ACHN (cell line): Measurements from ENCODE around the gene PBX2.
"Not testable (repeated sequence)": the region's sequence is repeated elsewhere in the genome, so short reads cannot be mapped to it uniquely, and the experiment has no call there.

Experiments used
- DNase-seq: peaks from one replicate; pipeline ENCODE4 v3.0.0-alpha.2; 2015
- in situ Hi-C: cut with HindIII; loops from 2 replicates; pipeline ENCODE4 v1.10.0; 2017; ENCODE audit warnings: low sequenced_read_pairs, low pct_ligation_motif_present, low pct_unique_long_range_greater_than_20kb

Gene PBX2

GRCh38 chr6:32154514-32155161 is 35.4 kb downstream of the PBX2 start:
- peak; percentile 70 for DNase-seq
- in situ Hi-C loops = no loop called here

GRCh38 chr6:32153564-32154513 is 36.2 kb downstream of the PBX2 start, which contains the start of gene PPT2:
Gene PPT2 (plus strand): TSS chr6:32154141. CDS start chr6:32154595, 454 bp downstream.
- in situ Hi-C loops = no loop called here
- DNase-seq = peak; percentile 84

DNA sequence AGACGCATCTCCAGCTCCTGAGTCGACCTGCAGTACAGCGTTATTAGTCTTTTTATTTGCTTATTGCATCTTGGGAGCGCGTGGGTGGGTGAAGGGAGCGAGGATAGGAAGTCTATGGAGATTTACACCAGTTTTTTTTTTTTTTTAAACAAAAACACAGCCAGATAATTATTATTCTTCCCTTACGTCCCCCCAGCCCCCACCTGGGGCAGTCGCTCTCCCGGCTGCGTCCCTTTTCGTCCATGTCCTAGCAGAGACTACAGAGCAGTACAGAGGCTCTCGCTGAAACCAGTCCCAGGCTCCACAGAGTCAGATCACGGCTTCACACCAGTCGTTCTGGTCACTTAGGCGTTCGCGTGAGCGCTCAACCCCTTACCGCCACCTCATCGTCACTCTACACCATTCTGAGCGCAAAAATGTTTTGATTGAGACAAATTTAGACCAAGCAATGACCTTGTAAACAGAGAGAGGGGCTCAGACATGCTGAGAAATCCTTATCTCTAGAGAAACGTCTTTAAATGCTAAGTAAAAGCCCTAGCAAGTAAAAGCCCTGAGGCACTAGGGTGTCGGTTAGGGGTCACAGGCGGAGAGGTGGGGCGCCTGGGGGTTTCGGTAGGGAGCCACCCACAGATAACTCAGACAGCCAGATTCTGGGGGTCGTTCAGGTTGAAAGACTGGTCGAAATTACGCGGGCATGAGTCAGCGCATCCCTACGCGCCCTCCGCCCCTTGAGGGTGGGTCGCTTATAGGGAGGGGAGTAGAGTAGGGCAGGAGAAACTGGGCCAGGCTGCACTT is 37.0 kb downstream of the PBX2 start:
- in situ Hi-C loops = no loop called here
- DNase-seq = peak; percentile 49

DNA sequence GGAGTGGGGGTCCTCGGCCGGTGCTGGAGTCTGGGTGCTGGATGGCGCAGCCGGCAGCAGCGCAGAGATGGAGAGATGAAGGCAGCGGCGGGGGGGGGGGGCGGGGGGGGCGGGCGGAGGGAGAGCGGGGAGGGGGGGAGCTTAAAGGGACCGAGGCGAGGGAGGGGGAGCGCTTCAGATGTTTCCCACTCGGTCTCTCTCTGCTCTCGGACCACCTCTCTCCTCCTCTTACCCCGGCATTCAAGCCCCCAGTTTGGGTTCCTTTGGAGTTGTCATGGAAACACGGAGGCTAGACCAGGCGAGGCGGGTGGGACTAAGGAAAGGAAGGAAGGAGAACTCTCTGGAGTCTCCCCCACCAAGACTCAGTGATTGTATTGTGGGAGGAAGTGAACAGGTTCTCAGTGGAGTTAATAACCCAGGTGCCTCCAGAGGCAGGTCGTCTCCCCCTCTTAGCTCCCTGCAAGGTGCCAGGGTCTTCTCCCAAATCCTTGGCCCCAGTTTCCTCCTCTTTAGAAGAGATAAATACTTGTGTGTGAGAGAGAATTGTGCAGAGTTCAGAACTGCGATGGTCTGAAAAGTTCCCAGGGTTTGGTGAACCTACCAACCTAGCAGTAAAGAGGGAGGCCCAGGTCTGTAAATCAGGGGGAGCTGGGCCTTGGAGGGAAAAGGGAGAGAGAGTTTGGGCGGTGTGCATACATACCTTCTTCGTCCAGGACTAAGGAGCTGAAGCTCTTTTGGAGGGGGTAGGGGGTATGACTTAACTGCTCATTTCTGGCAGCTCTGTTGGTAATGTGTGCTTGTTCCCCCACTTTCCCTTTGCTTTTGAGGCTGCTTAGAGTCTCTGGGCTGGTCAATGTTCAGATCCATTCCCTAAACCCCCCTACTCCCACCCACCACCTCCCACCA is 37.9 kb downstream of the PBX2 start, which contains the start of gene PRRT1:
PRRT1 (minus strand) TSS at position 77 of the 906 bp plus-strand sequence. CDS start 112 bp downstream, outside the sequence.
- in situ Hi-C loops = no loop called here
- DNase-seq = no peak

DNA sequence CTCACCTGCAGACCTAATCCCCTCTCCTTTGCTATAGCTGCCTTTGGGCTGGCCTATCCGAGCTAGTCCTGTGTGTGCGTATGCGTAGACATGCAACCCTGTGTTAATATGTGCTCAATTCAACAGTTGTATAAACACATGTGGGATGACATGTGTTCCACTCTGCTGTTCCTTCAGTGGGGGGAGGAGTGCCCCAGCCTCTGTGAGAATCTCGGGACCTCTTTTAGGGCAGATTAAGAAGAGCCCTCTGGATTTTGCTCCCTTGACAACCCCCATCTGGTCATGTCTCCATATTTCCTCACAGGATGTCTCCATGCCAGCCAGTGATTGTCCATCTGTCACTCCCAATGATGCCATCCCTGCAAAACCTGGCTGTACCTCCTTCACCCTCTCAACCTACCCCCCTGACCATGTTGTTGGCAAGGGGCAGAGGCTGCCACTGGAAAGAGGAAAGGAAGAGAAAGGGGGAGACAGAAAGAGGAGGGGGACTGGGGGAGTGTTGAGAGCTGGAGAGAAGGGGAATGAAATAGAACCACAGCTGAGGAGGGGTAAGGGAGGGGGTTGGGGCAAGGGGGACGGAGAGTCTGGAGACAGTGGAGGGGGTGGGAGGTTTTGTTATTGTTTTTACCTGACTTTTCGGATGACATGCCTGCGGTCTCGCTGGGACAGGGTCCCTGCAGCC is 38.7 kb downstream of the PBX2 start:
- in situ Hi-C loops = no loop called here
- no peak for DNase-seq

GRCh38 chr6:32149932-32150870 is 39.8 kb downstream of the PBX2 start:
- DNase-seq = no peak
- in situ Hi-C loops = no loop called here

DNA sequence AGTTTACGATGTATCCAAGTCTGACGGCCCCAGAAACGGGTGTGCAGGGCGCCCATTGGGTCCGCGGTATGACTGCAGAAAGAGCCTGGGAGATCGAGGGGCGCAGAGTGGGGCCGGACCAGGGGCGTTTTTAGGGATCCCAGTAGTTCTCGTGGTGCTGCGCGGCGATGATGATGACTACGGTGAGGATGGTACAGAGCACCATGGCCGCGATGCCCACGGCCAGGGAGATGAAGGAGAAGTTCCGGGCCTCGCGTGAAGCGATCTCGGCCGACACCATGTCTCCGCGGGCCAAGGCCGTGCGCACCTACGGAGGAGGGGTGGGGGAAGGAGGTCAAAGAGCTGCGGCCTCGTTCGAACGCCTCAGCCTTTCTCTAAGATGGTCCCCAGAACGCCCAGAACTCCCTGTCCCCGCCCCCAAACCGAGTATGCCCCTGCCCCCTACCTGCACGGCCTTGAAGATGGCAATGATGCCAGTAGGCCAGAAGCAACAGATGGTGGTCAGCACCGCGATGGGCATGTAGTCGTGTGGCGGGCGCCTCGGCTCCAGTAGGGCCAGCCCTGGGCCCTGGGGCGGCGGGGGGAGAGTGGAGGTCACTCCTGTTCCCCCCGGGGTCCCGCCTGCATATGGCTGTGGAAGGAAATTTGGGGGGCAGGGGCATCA is 40.8 kb downstream of the PBX2 start:
- in situ Hi-C loops = no loop called here
- no peak for DNase-seq

GRCh38 chr6:32148289-32149091 is 41.5 kb downstream of the PBX2 start:
- DNase-seq = no peak
- in situ Hi-C loops = no loop called here

- no peak for DNase-seq
- in situ Hi-C loops = no loop called here
Measured at GRCh38 chr6:32147401-32148132, 42.4 kb downstream of the PBX2 start.

DNA sequence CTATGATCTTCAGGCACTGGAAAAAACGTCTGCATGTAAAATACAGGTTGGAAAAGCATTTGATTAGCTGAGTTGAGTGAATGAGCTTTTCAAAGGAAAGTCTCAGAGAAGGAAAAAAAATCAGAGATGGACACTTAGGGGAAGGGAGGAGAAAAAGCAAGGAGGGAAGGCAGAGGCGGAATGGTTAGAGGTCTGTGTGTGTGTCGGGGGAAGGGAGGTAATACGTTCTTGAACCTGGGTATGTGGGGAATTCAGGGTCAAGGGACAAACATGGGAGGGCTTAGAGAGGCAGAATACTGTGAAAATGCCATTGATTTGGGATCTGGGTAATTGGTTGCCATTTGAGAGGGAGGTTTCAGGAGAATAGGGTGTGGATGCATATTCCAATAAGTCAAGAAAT is 43.3 kb downstream of the PBX2 start:
- no peak for DNase-seq
- in situ Hi-C loops = no loop called here

DNA sequence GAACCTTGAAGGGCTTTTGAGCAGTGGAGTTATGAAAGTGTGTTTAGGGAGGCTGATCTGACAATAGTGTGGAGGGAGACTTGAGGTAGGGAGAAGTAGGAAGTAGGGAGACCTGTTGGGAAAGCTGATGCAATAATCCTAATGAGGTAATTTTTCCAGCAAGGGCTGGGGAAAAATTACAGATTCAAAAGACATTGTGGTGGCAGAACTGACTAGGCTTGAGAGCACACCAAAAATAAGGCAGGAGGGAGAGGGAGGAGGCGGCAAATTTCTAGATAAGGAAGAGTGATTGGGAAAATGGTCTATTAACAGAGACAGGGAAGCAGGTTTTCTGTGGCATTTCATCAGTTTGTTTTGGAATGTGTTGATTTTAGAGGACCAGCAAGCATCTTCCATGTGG is 43.7 kb downstream of the PBX2 start:
- in situ Hi-C loops = no loop called here

DNA sequence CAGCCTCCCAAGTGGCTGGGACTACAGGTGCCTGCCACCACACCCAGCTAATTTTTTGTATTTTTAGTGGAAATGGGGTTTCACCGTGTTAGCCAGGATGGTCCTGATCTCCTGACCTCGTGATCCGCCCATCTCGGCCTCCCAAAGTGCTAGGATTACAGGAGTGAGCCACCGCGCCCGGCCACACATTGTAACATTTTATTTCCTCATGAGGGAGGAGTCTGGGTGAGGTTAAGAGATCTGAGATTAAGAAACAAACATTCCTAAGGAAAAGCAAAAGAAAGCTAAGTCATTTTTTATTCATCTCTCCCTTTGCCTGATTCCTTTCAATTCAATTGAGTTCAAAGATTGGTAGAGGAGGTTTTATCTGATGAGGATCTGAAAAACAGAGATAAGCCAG is 45.8 kb downstream of the PBX2 start:
- in situ Hi-C loops = not testable (repeated sequence)

More for the DNA sequence above, 43.7 kb downstream of the PBX2 start:
- DNase-seq = no peak

DNA sequence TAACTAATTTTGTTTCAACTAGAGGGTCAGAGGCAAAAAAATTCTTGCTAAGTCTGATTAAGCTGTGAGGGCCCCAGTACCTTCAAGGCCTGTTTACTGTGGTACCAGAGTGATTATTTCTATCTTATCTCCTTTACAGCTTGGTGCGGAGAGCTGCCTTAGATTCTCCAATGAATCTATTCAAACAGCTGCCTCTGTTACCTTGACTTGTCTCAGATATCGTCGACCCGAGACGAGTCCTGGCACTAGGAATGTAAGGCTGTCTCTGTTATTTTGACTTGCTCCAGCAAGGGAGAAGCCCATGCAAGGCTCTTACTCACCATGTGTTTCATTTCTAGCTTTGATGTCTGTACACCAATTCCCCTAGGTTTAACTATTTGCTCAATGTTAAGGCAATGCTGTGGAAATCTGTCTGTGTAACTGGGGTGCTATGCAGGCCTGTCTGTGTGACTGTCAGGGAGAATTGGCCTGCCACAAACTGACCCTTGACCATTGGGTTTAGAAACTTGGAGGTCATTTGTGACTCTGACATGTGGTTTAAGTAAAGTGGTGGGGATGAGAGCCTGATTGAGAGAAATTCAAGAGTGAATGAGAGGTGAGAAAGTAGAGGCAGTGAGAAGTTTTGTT is 49.5 kb downstream of the PBX2 start:
- in situ Hi-C loops = no loop called here
- no peak for DNase-seq

More for the DNA sequence above, 45.8 kb downstream of the PBX2 start:
- not testable (repeated sequence) for DNase-seq

GRCh38 chr6:32139590-32139989 is 50.4 kb downstream of the PBX2 start:
- in situ Hi-C loops = no loop called here
- no peak for DNase-seq
